NCI-H146 treated with DMSO at 0.1 percent for 48 hours (cell line): ENCODE measurements around the gene SDC1.

Experiments
- DNase-seq: peaks from one replicate; lab custom pipeline; 2025; ENCODE audit not compliant: unreplicated experiment; lab: John Stamatoyannopoulos, UW

SDC1 gene

GRCh38 chr2:20156076-20156759 is 68.7 kb downstream of the SDC1 start:
- DNase-seq: no peak

DNA sequence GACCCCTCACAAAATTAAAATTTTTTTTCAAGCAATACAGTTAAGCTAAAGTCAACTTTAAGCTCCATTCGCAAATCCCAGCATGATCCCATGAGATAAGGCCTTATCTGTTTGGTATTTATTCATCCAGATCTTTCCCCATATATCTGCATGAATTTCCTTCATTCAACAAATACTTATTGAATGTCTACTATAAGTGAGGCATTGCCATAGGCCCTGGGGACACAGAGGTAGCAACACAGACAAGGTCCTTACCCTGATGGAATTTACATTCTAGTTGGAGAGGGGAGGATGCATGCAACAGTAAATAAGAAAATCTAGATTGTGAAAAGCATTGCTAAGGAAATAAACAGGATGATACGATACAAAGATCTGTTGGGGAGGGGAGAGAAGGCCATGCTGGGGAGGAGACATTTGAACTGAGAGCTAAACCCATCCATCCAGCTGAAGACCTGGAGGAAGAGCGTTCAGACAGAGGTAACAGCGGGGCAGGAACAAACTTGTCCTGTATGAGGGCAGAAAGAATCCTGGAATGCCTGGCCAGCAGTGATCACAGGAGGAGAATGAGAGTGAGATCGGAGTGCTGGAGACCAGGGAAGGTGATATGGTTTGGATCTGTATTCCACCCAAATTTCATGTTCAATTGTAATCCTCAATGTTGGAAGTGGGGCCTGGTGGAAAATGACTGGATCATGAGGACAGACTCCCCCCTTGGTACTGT is 71.6 kb downstream of the SDC1 start:
- no peak for DNase-seq

DNA sequence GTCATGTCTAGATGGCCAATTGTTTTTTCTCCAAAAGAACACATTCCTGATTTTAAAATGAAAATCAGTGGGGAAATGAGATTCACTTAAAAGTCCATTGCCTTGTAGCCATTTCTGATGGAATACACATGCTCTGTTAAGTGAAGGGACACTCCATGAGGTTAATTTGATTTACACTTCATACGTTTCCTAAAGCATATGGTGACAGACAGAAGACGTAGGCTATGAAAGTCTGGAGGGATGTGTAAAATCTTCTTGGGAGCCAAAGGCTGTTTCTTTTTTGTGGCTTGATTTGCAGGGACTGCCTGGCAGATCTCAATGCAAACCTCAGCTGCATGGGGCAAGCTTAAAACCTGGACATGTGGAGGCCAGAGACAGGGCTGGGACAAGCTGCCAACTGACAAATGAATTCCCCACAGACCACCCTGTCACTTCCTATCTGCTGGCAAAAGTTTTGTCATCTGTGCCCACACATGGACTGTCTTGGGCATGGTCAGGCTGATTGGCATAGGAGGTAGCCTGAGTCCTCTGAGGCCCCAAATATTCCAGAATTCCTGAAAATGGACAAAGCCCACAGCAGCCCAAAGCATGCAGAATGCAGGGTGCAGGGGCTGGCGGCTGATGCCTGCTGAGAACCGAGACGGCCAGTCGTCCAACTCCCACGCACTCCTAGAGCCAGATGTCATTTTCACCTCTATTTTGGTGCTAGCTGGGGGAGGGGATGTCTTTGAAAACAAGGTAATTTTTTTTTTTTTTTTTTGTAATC is 73.9 kb downstream of the SDC1 start:
- DNase-seq: no peak
